Measurements from ENCODE around the gene LRP8.
A peak's percentile ranks its signal among the peaks of the same experiment; 100 is the strongest.

DNA sequence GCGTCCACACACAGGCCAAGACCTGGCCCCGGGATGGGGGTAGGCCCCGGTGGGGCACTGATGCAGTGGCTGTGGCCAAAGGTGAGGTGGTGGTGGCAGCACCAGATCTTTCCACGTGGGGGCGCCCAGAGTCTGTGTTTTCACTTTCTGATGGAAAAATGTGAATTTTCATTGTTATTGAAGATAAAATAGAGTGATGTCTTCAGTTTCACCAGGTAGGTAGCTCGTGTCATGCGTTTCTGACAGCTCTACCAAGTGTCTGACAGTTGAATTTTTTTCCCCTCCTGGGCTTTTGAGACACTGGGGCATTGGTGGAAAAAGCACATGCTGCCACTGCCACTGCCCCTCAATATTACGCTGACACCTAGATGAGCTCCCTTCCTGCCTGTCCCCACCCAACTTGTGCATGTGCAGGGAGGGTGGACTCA, 49.6 kb downstream of the LRP8 start:
- TF ChIP-seq, protein P1, sequence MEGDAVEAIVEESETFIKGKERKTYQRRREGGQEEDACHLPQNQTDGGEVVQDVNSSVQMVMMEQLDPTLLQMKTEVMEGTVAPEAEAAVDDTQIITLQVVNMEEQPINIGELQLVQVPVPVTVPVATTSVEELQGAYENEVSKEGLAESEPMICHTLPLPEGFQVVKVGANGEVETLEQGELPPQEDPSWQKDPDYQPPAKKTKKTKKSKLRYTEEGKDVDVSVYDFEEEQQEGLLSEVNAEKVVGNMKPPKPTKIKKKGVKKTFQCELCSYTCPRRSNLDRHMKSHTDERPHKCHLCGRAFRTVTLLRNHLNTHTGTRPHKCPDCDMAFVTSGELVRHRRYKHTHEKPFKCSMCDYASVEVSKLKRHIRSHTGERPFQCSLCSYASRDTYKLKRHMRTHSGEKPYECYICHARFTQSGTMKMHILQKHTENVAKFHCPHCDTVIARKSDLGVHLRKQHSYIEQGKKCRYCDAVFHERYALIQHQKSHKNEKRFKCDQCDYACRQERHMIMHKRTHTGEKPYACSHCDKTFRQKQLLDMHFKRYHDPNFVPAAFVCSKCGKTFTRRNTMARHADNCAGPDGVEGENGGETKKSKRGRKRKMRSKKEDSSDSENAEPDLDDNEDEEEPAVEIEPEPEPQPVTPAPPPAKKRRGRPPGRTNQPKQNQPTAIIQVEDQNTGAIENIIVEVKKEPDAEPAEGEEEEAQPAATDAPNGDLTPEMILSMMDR (IDR thresholded peaks at IDR 0.05), result peak; percentile 76
- TF ChIP-seq BHLHE40 (IDR thresholded peaks at IDR 0.05; ENCODE audit: low read depth, low read length) (no peak), PHF8 (IDR thresholded peaks at IDR 0.05; ENCODE audit: borderline replicate concordance, low read depth) (no peak), RAD21 (conservative IDR thresholded peaks at IDR 0.05 in 1 of 2, IDR thresholded peaks at IDR 0.05 in 1 of 2) (peak; percentile 73 to 81), JUN (IDR thresholded peaks at IDR 0.05) (no peak), CBX8 (IDR thresholded peaks at IDR 0.05) (no peak), MAZ (IDR thresholded peaks at IDR 0.05; ENCODE audit: borderline replicate concordance, low read depth, low read length) (no peak)
- TF ChIP-seq, protein P2, sequence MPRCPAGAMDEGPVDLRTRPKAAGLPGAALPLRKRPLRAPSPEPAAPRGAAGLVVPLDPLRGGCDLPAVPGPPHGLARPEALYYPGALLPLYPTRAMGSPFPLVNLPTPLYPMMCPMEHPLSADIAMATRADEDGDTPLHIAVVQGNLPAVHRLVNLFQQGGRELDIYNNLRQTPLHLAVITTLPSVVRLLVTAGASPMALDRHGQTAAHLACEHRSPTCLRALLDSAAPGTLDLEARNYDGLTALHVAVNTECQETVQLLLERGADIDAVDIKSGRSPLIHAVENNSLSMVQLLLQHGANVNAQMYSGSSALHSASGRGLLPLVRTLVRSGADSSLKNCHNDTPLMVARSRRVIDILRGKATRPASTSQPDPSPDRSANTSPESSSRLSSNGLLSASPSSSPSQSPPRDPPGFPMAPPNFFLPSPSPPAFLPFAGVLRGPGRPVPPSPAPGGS (IDR thresholded peaks at IDR 0.05), result no peak
- TF ChIP-seq, protein P3, sequence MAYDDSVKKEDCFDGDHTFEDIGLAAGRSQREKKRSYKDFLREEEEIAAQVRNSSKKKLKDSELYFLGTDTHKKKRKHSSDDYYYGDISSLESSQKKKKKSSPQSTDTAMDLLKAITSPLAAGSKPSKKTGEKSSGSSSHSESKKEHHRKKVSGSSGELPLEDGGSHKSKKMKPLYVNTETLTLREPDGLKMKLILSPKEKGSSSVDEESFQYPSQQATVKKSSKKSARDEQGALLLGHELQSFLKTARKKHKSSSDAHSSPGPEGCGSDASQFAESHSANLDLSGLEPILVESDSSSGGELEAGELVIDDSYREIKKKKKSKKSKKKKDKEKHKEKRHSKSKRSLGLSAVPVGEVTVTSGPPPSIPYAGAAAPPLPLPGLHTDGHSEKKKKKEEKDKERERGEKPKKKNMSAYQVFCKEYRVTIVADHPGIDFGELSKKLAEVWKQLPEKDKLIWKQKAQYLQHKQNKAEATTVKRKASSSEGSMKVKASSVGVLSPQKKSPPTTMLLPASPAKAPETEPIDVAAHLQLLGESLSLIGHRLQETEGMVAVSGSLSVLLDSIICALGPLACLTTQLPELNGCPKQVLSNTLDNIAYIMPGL (CRISPR knock-in tag; IDR thresholded peaks at IDR 0.05; ENCODE audit: borderline replicate concordance), result no peak
